Lower leg skin (tissue), 3 donors: ENCODE data around the gene DNAH14.

Experiments
- CTCF ChIP-seq, 3 donors: fragments of 450-650 bp; IDR thresholded peaks; one replicate each; pipeline ENCODE4 v1.5.1; 2016; ENCODE audit warnings: antibody characterized with exemption in 3 of 3, mild to moderate bottlenecking in 3 of 3, moderate library complexity in 2 of 3
- POLR2A ChIP-seq, 2 donors: fragments of 450-650 bp; IDR thresholded peaks; one replicate each; pipeline ENCODE4 v1.6.1; 2016 to 2017; ENCODE audit warnings: antibody characterized with exemption in 2 of 2, mild to moderate bottlenecking in 1 of 2, moderate library complexity in 1 of 2

- TF ChIP-seq POLR2A (IDR thresholded peaks at IDR 0.05) (no peak), CTCF (IDR thresholded peaks at IDR 0.05) (no peak)
Measured at GRCh38 chr1:224932607-224933249, 3.3 kb downstream of the DNAH14 start.
